ENCODE measurements around the gene GNL1. TPM values are rescaled to one million over a fixed set of nuclear protein-coding genes. Genes with fewer than 3 reads are reported as not detected.

Gene GNL1
- total and polyA plus RNA-seq, 2 donors (not counting 1 experiment from before 2014, with no cell fraction given), result 36.0 to 107 TPM

DNA sequence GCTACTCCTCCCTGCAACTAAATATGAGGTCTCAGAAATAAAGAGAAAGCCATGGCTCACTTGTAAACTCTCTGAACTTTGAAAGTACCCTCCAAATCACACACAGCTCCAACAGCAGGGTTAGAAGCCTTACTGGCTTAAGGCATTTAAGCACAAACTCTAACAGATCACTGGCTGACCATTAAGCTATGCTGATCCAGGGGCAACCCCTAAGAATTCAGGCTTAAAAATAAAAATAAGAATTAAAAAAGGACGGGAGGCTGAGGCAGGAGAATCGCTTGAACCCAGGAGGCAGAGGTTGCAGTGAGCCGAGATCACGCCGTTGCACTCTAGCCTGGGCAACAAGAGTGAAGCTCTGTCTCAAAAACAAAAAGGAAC, 45.1 kb downstream of the GNL1 start:
- Histone ChIP-seq H4K20me1 (ENCODE audit: control insufficient read depth, insufficient read depth, low read length, poor library complexity, severe bottlenecking) (no peaks in the 10 kb centered on the region), H3K27me3 (replicated peaks in 1 of 4; ENCODE audit: control extremely low read depth in 1 of 4, control insufficient read depth in 3 of 4, insufficient read depth in 4 of 4, low read length in 3 of 4) (no peaks in the 10 kb centered on the region), H2AFZ (ENCODE audit: insufficient read depth, low read depth, low read length, poor library complexity, severe bottlenecking) (peak overlapping the region; percentile 60), H3K27ac (ENCODE audit: low read length in 2 of 2) (peak overlapping the region; percentile 73 to 74), H3K4me1 (ENCODE audit: control insufficient read depth in 2 of 2, insufficient read depth in 2 of 2, low read length in 2 of 2) (peaks cover 80 to 96% of the 10 kb centered on the region in 2 donors), H3K4me3 (ENCODE audit: control extremely low read depth in 1 of 5, extremely low read depth in 1 of 5, insufficient read depth in 1 of 5, low read depth in 2 of 5, low read length in 4 of 5) (peak overlapping the region in 2 of 5 experiments; percentile 7 to 20), H3K9me3 (ENCODE audit: control extremely low read depth in 1 of 3, control insufficient read depth in 2 of 3, insufficient read depth in 1 of 3, low read length in 2 of 3) (peaks cover 0 to 4% (median 0%) of the 10 kb centered on the region in 3 donors), H3K9ac (ENCODE audit: low read length) (peak overlapping the region; percentile 16), H3K4me2 (replicated peaks; ENCODE audit: low read depth, low read length, poor library complexity, severe bottlenecking) (peak overlapping the region; percentile 75), H3K79me2 (ENCODE audit: control insufficient read depth, insufficient read depth, low read length) (peaks cover 17% of the 10 kb centered on the region), H3K36me3 (replicated peaks in 1 of 2; ENCODE audit: control extremely low read depth in 1 of 2, control insufficient read depth in 1 of 2, extremely low read depth in 1 of 2, insufficient read depth in 2 of 2, low read length in 1 of 2) (no peaks in the 10 kb centered on the region)
- Mint-ChIP-seq H3K4me3 (peak overlapping the region; percentile 27), H3K9me3 (ENCODE audit: insufficient read depth) (no peaks in the 10 kb centered on the region), H3K27me3 (no peaks in the 10 kb centered on the region), H3K27ac (peak overlapping the region; percentile 47), H3K4me1 (peaks cover 77% of the 10 kb centered on the region)
- ChIA-PET CTCF (interaction anchor here (0.9 to 11.9 kb wide), 7 partner anchors 10 to 87 kb away, joined by 3 to 140 read pairs (median 24); no protein-coding TSS in a partner anchor), POLR2A (interaction anchor here (1.0 to 3.2 kb wide), 3 partner anchors 10 to 21 kb away, joined by 5 to 18 read pairs (median 18); no protein-coding TSS in a partner anchor)
- TF ChIP-seq EZH2 (IDR thresholded peaks at IDR 0.05; ENCODE audit: borderline replicate concordance, insufficient read depth, low read depth, low read length, poor library complexity, severe bottlenecking), result no peak
- TF ChIP-seq, protein P1, sequence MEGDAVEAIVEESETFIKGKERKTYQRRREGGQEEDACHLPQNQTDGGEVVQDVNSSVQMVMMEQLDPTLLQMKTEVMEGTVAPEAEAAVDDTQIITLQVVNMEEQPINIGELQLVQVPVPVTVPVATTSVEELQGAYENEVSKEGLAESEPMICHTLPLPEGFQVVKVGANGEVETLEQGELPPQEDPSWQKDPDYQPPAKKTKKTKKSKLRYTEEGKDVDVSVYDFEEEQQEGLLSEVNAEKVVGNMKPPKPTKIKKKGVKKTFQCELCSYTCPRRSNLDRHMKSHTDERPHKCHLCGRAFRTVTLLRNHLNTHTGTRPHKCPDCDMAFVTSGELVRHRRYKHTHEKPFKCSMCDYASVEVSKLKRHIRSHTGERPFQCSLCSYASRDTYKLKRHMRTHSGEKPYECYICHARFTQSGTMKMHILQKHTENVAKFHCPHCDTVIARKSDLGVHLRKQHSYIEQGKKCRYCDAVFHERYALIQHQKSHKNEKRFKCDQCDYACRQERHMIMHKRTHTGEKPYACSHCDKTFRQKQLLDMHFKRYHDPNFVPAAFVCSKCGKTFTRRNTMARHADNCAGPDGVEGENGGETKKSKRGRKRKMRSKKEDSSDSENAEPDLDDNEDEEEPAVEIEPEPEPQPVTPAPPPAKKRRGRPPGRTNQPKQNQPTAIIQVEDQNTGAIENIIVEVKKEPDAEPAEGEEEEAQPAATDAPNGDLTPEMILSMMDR (IDR thresholded peaks at IDR 0.05), result no peak
- no peak for DNase-seq
- intact Hi-C loops (cut with micrococcal nuclease), result no loop called here
- WGBS (ENCODE audit: insufficient coverage), result 49% methylated on average over 5 of the region's 5 CpGs
- no peak for ATAC-seq (ENCODE audit: low read depth)

DNA sequence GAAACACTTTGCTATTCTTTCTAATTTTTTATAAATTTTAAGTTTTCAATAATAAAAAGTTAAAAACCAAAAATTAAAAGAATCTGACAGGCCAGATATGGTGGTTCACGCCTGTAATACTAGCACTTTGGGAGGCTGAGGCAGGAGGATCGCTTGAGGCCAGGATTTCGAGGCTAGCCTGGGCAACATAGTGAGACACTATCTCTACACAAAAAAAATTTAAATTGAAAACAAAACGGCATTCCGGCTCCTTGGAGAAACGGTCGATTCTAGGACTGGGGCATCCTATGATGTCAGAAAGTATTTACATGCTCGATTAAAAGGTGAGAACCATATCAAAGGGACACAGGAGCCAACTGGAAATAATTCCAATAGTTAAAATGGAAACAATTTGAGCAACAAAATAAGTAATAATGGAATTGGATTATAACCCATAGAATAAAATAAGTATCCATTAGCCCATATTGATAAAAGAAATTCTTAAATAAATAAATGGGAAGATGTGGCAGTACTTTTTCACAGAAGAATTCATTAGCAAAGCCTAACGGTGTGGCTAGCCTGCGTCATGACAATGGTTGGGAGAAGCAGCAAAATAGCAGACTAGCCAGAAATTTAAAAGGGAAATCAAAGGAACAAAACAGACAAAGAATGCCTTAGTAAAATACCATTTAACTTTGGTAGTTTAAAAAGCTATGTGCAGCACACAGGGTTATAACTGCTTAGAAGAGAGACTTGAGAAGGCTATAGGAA, 45.7 kb downstream of the GNL1 start:
- Histone ChIP-seq H3K4me1 (ENCODE audit: control insufficient read depth in 2 of 2, insufficient read depth in 2 of 2, low read length in 2 of 2) (peaks cover 85 to 97% of the 10 kb centered on the region in 2 donors), H3K4me3 (ENCODE audit: control extremely low read depth in 1 of 5, extremely low read depth in 1 of 5, insufficient read depth in 1 of 5, low read depth in 2 of 5, low read length in 4 of 5) (peak overlapping the region in 2 of 5 experiments; percentile 7 to 20), H3K79me2 (ENCODE audit: control insufficient read depth, insufficient read depth, low read length) (peaks cover 20% of the 10 kb centered on the region), H3K9me3 (ENCODE audit: control extremely low read depth in 1 of 3, control insufficient read depth in 2 of 3, insufficient read depth in 1 of 3, low read length in 2 of 3) (peaks cover 0 to under 1% (median 0%) of the 10 kb centered on the region in 3 donors), H4K20me1 (ENCODE audit: control insufficient read depth, insufficient read depth, low read length, poor library complexity, severe bottlenecking) (no peaks in the 10 kb centered on the region), H3K4me2 (replicated peaks; ENCODE audit: low read depth, low read length, poor library complexity, severe bottlenecking) (peak overlapping the region; percentile 75), H3K27me3 (replicated peaks in 1 of 4; ENCODE audit: control extremely low read depth in 1 of 4, control insufficient read depth in 3 of 4, insufficient read depth in 4 of 4, low read length in 3 of 4) (no peaks in the 10 kb centered on the region), H3K36me3 (replicated peaks in 1 of 2; ENCODE audit: control extremely low read depth in 1 of 2, control insufficient read depth in 1 of 2, extremely low read depth in 1 of 2, insufficient read depth in 2 of 2, low read length in 1 of 2) (no peaks in the 10 kb centered on the region), H3K9ac (ENCODE audit: low read length) (peak overlapping the region; percentile 16), H2AFZ (ENCODE audit: insufficient read depth, low read depth, low read length, poor library complexity, severe bottlenecking) (peak overlapping the region; percentile 60), H3K27ac (ENCODE audit: low read length in 2 of 2) (peak overlapping the region; percentile 73 to 74)
- Mint-ChIP-seq H3K27ac (peak overlapping the region; percentile 65), H3K4me3 (peak overlapping the region; percentile 27), H3K9me3 (ENCODE audit: insufficient read depth) (no peaks in the 10 kb centered on the region), H3K4me1 (peaks cover 78% of the 10 kb centered on the region), H3K27me3 (no peaks in the 10 kb centered on the region)
- POLR2A ChIA-PET, result interaction anchor here (0.5 to 3.2 kb wide), 7 partner anchors 9 to 21 kb away, joined by 3 to 18 read pairs (median 5); no protein-coding TSS in a partner anchor
- CTCF ChIA-PET, result interaction anchor here (0.9 to 11.9 kb wide), 10 partner anchors 8 to 88 kb away, joined by 3 to 140 read pairs (median 14); no protein-coding TSS in a partner anchor
- DNase-seq (no peak), ATAC-seq (ENCODE audit: low read depth) (no peak)
- intact Hi-C loops (cut with micrococcal nuclease), result no loop called here
- WGBS (ENCODE audit: insufficient coverage), result 100% methylated on average over 5 of the region's 10 CpGs
- TF ChIP-seq, protein P1 (IDR thresholded peaks at IDR 0.05), result no peak
- no peak for TF ChIP-seq EZH2 (IDR thresholded peaks at IDR 0.05; ENCODE audit: borderline replicate concordance, insufficient read depth, low read depth, low read length, poor library complexity, severe bottlenecking)

All from B cell (primary cell).